SK-N-SH (cell line): Measurements from ENCODE around the gene BTNL2. TPM values are rescaled to one million over a fixed set of nuclear protein-coding genes. Genes with fewer than 3 reads are reported as not detected.

ENCODE experiments used
- CTCF ChIA-PET: fragments of 300-600, 350-600 bp; formaldehyde crosslinking; extraction: SDS; loops from one replicate; lab custom pipeline; 2021; lab: Yijun Ruan, JAX
- POLR2A ChIA-PET: fragments of 350-600 bp; sonication (Branson Sonifier 250); formaldehyde crosslinking; extraction: SDS; loops from one replicate; lab custom pipeline; 2020; ENCODE audit warnings: antibody characterized with exemption, inconsistent platforms; lab: Yijun Ruan, JAX
- DNase-seq: peaks from one replicate; pipeline ENCODE4 v3.0.0; 2012
- H2AFZ ChIP-seq: fragments of 200-600 bp; sonication (generic); 2 replicates; pipeline ENCODE4 v1.8.1; 2016; ENCODE audit warnings: antibody characterized with exemption, mild to moderate bottlenecking, low read depth
- H3F3A ChIP-seq: fragments of 200-600 bp; sonication (generic); replicated peaks from 2 replicates; pipeline ENCODE3; 2016; ENCODE audit warnings: antibody characterized with exemption, mild to moderate bottlenecking; ENCODE audit not compliant: insufficient read depth
- H3K27ac ChIP-seq, 2 experiments: fragments of 200-500 bp in 1 of 2; fragments of 200-600 bp in 1 of 2; sonication (Bioruptor generic) in 1 of 2; sonication (generic), shearing (Covaris generic) in 1 of 2; 2 replicates each; pipeline versions ENCODE4 v1.5.1 to v1.6.1; 2014 to 2016; ENCODE audit warnings: low read depth in 2 of 2, inconsistent platforms in 1 of 2, low read length in 1 of 2, mild to moderate bottlenecking in 1 of 2, mixed read lengths in 1 of 2
- H3K27me3 ChIP-seq: fragments of 200-600 bp; sonication (generic), shearing (Covaris generic); 2 replicates; pipeline ENCODE4 v1.6.1; 2016; ENCODE audit warnings: mixed run types; ENCODE audit not compliant: insufficient read depth
- H3K36me3 ChIP-seq, 2 experiments: fragments of 200-500 bp in 1 of 2; fragments of 200-600 bp in 1 of 2; sonication (Bioruptor generic) in 1 of 2; sonication (generic) in 1 of 2; replicated peaks in 1 of 2; 2 replicates each; pipeline versions ENCODE3 to v1.5.1; 2014 to 2016; ENCODE audit warnings: low read length in 1 of 2, mild to moderate bottlenecking in 1 of 2; ENCODE audit not compliant: insufficient read depth in 2 of 2, control insufficient read depth in 1 of 2
- H3K4me1 ChIP-seq, 2 experiments: fragments of 200-500 bp in 1 of 2; fragments of 200-600 bp in 1 of 2; sonication (Bioruptor generic) in 1 of 2; sonication (generic), shearing (Covaris generic) in 1 of 2; 2 replicates each; pipeline versions ENCODE4 v1.5.1 to v1.6.1; 2014 to 2016; ENCODE audit warnings: low read depth in 1 of 2, low read length in 1 of 2, mixed run types in 1 of 2; ENCODE audit not compliant: insufficient read depth in 2 of 2, control insufficient read depth in 1 of 2
- H3K4me2 ChIP-seq: fragments of 200-600 bp; sonication (generic), shearing (Covaris generic); 2 replicates; pipeline ENCODE4 v1.6.1; 2017; ENCODE audit warnings: mixed run types
- H3K4me3 ChIP-seq, 2 experiments: fragments of 200-500 bp in 1 of 2; fragments of 200-600 bp in 1 of 2; sonication (Bioruptor generic) in 1 of 2; sonication (generic), shearing (Covaris generic) in 1 of 2; 2 replicates each; pipeline versions ENCODE4 v1.5.1 to v1.8.1; 2014 to 2016; ENCODE audit warnings: low read depth in 2 of 2, inconsistent platforms in 1 of 2, low read length in 1 of 2, mild to moderate bottlenecking in 1 of 2, mixed read lengths in 1 of 2, moderate library complexity in 1 of 2
- H3K79me2 ChIP-seq: fragments of 200-600 bp; sonication (generic); 2 replicates; pipeline ENCODE4 v1.8.1; 2017; ENCODE audit warnings: mild to moderate bottlenecking; ENCODE audit not compliant: insufficient read depth
- H3K9ac ChIP-seq: fragments of 200-600 bp; sonication (generic); 2 replicates; pipeline ENCODE4 v1.6.1; 2017; ENCODE audit warnings: mixed run types
- H3K9me2 ChIP-seq: fragments of 200-600 bp; sonication (generic); 2 replicates; pipeline ENCODE4 v1.6.1; 2017; ENCODE audit warnings: mixed run types
- H3K9me3 ChIP-seq: fragments of 200-600 bp; sonication (generic); 2 replicates; pipeline ENCODE4 v1.6.1; 2017; ENCODE audit warnings: mixed run types, mild to moderate bottlenecking, moderate library complexity
- H4K20me1 ChIP-seq: fragments of 200-600 bp; sonication (generic); 2 replicates; pipeline ENCODE4 v1.6.1; 2017; ENCODE audit warnings: mild to moderate bottlenecking, mixed run types; ENCODE audit not compliant: insufficient read depth
- ELF1 ChIP-seq: IDR thresholded peaks from 2 replicates; pipeline ENCODE4 v1.4.0; 2012
- FOSL2 ChIP-seq: IDR thresholded peaks from 2 replicates; pipeline ENCODE4 v1.4.0; 2012; ENCODE audit warnings: low read depth, mild to moderate bottlenecking, moderate library complexity, borderline replicate concordance
- FOXM1 ChIP-seq: IDR thresholded peaks from 2 replicates; pipeline ENCODE4 v1.4.0; 2012; ENCODE audit warnings: low read depth, mild to moderate bottlenecking
- GATA2 ChIP-seq: sonication (generic); formaldehyde crosslinking; IDR thresholded peaks from 2 replicates; pipeline ENCODE4 v1.5.0; 2020; ENCODE audit warnings: mild to moderate bottlenecking, missing genetic modification reagents
- MXI1 ChIP-seq: IDR thresholded peaks from 2 replicates; pipeline ENCODE4 v1.6.1; 2012; ENCODE audit warnings: mild to moderate bottlenecking, low read depth, low read length, improper control_type of control experiment
- RAD21 ChIP-seq: IDR thresholded peaks from 2 replicates; pipeline ENCODE4 v1.6.1; 2012; ENCODE audit warnings: mild to moderate bottlenecking, low read length
- RCOR1 ChIP-seq: fragments of 150-350 bp; IDR thresholded peaks from 2 replicates; pipeline ENCODE4 v1.6.1; 2017; ENCODE audit warnings: antibody characterized with exemption, low read length
- TEAD4 ChIP-seq: IDR thresholded peaks from 2 replicates; pipeline ENCODE4 v1.4.0; 2012; ENCODE audit warnings: mild to moderate bottlenecking, borderline replicate concordance; ENCODE audit not compliant: insufficient read depth
- WGBS: methylation state at CpG from one replicate; pipeline ENCODE4 v1.1.6; 2017; ENCODE audit warnings: low lambda C conversion rate; 5-methylcytosine and 5-hydroxymethylcytosine counted together
- polyA plus RNA-seq, 3 experiments: library from polyadenylated mRNA; depleted of rRNA; stranded (reverse); fragments of >200 nt; gene quantifications; 2 replicates each; pipeline ENCODE4 v1.2.3, GENCODE V29; 2012
- TF ChIP-seq, protein P1 (sequence below): IDR thresholded peaks from 2 replicates; pipeline ENCODE4 v1.4.0; 2012; ENCODE audit warnings: low read depth, borderline replicate concordance
- TF ChIP-seq, protein P2 (sequence below): fragments of 150-350 bp; IDR thresholded peaks from 2 replicates; pipeline ENCODE4 v1.6.1; 2016; ENCODE audit warnings: mild to moderate bottlenecking, low read depth, low read length
- TF ChIP-seq, protein P3 (sequence below): fragments of 150-350 bp; IDR thresholded peaks from 2 replicates; pipeline ENCODE4 v1.6.1; 2017; ENCODE audit warnings: antibody characterized with exemption, low read length, low read depth, borderline replicate concordance

BTNL2 gene
- polyA plus RNA-seq, 1 of the 3 experiments (the other 2 are of a cell fraction): not detected

DNA sequence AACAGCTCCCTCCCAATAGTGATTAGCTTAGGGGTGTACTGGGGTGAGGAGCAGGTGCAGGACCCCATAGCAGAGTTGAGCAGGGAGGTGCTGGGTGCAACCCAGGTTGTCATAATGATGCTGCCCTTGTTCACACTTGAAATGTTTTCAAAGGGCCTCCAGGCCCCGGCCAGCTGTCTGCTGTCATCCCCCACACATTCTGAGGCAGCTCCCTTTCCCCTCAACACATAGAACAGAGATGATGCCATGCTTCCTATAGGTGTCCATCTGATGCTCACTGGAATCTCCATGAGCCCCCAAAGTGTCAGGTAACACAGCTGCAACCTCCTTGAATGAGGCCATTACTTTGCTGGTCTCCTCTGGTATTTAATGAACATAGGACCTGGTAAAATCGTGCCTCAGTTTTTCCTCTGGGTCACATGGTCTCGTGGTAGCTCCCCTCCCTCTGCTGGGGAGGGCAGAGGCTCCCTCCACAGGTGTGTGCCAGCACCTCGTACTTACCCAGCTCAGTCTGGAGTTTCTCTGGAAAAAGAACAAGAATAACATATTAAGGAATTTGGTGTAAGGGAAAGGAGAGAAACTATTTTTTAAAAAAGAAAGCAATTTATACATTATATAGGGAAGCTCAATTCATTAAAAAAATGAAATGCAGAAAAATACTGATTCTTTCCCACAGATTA lies 5.6 kb downstream of the BTNL2 start (continued):
- TF ChIP-seq, protein P1, sequence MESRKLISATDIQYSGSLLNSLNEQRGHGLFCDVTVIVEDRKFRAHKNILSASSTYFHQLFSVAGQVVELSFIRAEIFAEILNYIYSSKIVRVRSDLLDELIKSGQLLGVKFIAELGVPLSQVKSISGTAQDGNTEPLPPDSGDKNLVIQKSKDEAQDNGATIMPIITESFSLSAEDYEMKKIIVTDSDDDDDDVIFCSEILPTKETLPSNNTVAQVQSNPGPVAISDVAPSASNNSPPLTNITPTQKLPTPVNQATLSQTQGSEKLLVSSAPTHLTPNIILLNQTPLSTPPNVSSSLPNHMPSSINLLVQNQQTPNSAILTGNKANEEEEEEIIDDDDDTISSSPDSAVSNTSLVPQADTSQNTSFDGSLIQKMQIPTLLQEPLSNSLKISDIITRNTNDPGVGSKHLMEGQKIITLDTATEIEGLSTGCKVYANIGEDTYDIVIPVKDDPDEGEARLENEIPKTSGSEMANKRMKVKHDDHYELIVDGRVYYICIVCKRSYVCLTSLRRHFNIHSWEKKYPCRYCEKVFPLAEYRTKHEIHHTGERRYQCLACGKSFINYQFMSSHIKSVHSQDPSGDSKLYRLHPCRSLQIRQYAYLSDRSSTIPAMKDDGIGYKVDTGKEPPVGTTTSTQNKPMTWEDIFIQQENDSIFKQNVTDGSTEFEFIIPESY: no peak
- no peak for TF ChIP-seq ELF1
- TF ChIP-seq FOSL2: no peak
- TF ChIP-seq, protein P2, sequence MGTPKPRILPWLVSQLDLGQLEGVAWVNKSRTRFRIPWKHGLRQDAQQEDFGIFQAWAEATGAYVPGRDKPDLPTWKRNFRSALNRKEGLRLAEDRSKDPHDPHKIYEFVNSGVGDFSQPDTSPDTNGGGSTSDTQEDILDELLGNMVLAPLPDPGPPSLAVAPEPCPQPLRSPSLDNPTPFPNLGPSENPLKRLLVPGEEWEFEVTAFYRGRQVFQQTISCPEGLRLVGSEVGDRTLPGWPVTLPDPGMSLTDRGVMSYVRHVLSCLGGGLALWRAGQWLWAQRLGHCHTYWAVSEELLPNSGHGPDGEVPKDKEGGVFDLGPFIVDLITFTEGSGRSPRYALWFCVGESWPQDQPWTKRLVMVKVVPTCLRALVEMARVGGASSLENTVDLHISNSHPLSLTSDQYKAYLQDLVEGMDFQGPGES: no peak

DNA sequence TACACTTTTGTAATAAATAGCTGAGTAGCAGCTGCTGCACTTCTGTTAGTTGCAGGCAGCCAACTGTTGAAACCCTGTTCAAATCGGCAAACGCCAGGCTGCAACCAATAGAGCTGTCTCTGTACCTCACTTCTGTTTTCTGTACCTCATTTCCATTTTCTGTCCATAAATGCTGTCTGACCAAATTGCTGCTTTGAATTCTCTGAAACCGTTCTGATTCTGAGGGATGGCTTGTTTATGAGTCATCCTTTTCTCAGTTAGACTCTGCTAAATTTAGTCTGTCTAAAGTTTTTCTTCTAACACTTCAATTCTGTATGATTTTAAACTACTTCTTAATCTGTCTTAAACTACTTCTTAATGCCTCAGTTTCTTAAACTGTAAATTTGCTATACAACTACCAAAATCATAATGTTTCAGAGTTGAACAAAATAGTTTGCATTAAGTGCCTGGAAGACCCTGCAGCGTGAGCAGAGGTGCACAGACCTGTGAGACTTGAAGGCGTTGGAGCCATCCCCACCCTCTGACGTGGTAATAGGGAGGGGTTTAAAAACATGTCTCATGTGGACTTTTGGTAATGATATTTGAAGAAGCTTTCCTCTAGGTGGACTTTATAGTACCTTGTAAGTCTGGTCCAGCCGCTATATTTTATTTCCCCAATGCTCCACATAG lies 9.6 kb downstream of the BTNL2 start:
- Histone ChIP-seq H4K20me1 (no peaks in the 10 kb centered on the region), H3K9me3 (no peaks in the 10 kb centered on the region), H3K4me2 (no peak overlapping the region), H3K79me2 (no peaks in the 10 kb centered on the region), H3K9me2 (no peaks in the 10 kb centered on the region), H3K9ac (no peak overlapping the region), H2AFZ (no peak overlapping the region), H3K4me3 (no peak overlapping the region), H3K36me3 (no peaks in the 10 kb centered on the region), H3K4me1 (no peaks in the 10 kb centered on the region), H3K27me3 (peaks cover 33% of the 10 kb centered on the region), H3F3A (no peaks in the 10 kb centered on the region), H3K27ac (no peak overlapping the region)
- CTCF ChIA-PET: interaction anchor here (1.0 to 6.5 kb wide), 2 partner anchors 17 to 39 kb away, joined by 4 to 34 read pairs; no protein-coding TSS in a partner anchor
- 8% methylated on average over 7 of the region's 7 CpGs for WGBS
- no peak for TF ChIP-seq TEAD4
- TF ChIP-seq, protein P2: no peak
- no peak for TF ChIP-seq FOXM1
- no peak for TF ChIP-seq MXI1
- TF ChIP-seq RAD21: no peak
- TF ChIP-seq GATA2 (CRISPR knock-in tag): no peak
- no peak for TF ChIP-seq FOSL2
- TF ChIP-seq, protein P3, sequence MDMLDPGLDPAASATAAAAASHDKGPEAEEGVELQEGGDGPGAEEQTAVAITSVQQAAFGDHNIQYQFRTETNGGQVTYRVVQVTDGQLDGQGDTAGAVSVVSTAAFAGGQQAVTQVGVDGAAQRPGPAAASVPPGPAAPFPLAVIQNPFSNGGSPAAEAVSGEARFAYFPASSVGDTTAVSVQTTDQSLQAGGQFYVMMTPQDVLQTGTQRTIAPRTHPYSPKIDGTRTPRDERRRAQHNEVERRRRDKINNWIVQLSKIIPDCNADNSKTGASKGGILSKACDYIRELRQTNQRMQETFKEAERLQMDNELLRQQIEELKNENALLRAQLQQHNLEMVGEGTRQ: no peak
- no peak for TF ChIP-seq RCOR1
- POLR2A ChIA-PET: no interaction called here
- DNase-seq: no peak
